ENCODE measurements around the gene PACSIN3.
A peak's percentile ranks its signal among the peaks of the same experiment; 100 is the strongest.

Gene PACSIN3

DNA sequence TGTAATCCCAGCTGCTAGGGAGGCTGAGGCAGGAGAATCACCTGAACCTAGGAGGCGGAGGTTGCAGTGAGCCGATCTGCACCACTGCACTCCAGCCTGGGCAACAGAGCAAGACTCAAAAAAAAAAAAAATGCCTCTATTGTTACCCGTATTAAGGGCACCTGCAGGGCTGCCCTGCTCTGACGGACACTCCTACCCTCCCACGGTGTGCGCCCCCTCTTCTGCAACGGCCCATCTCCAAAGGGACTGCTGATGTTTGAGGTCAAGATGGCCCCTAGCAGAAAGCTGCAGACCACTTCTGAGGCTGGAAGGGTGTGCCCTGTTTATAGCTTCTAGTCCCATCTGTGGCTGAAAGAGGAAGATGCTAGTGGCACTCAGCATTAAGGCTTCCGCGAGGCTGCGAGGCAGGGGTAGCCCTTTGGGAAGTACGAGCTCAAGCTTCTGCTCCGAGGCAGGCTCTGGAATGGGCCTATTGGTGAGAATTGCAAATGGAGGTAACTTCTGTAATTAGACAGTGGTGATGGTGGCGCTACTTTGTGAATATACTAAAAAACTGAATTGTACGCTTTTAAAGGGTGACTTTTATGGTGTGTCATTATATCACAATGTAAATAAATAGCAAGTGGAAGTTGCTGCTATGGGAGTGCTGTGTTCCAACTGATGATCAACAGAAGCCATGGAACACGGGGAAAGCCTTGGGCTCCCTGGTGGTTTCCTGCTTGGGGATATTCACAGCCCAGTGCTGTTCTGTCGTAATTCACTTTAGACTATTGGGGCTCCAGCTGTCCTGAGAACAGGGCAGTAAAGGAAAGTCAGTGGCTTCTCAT is 33.9 kb downstream of the PACSIN3 start:
- no peak for DNase-seq

DNA sequence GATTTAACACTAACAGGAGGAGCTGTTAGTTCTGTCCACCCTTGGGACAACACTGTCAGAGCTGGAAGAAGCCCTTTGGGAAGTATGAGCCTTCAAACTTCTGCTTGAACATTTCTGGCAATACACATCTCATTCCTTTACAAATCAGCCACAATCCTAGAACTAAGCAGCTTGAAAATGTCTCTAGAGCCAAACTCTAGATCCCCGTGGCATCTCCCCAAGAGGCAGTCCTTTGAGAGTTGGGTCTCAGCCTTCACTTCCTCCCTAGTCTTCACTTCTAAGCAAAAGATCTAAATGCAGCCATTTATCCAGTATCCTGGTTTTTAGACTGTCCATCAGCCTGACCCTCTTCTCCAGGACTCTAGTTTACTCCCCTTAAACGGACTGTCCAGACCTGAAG is 36.5 kb downstream of the PACSIN3 start:
- DNase-seq: no peak

DNA sequence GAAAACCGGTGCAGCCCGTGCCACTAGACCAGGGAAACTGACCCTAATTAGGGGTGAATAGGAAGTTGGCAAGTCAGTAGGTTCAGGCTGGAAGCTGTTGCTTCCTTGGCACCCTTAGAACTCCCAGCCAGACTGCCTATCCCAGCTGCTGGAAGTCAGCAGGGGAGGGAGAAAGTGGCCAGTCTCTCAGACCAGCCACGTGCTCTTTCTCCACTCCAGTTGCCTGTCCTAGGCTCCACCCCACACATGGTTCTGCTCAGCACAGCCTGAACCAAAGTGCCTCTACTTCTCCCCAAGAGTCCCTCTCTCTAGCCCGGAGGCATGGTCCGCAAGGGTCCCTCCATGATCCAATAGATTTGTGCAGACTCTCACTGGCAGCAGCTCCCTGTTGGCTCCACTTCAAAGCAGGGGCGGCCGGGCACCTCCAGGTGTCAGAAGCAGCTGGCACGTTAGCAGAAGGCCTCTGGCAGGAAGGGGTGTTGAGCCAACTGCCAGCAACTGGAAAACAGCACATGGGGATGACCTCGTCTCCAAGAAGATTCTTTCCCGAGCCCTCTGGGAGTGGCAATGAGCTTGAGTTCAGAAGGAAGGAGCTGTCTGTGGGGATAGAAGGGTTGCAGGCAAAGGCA is 37.2 kb downstream of the PACSIN3 start:
- no peak for DNase-seq

DNA sequence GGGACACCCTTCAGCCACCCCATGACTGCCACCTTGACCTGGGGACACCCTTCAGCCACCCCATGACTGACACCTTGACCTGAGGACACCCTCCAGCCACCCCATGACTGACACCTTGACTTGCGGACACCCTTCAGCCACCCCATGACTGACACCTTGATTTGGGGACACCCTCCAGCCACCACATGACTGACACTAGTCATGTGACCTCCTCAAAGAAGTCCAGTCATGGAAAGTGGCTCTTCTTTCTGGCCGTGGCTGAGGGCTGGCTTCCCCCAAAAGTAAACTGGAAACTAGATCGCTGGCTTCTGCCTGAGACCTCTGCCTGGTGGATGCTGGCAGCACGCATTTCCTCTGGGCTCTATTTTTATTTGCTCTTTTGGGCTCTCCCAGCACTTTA is 38.0 kb downstream of the PACSIN3 start:
- no peak for DNase-seq

DNA sequence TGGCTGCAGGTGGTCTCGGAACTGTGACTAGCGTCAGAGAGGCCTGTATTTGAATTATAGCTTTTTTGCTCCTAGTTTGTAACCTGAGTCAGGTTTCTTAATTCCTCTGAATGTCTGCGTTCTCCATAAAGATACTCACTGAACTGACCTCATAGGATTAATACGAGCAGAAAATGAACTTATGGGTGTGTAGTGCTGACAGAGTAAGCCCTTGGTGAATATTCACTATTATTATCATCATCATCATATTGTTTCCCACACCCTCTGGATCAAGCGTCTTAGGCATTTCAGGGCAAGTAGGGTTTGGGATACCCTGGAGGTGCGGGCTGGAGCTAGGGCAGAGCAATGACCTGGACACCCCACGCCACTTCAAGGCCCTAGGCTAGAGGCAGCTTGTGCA is 38.6 kb downstream of the PACSIN3 start:
- no peak for DNase-seq

DNA sequence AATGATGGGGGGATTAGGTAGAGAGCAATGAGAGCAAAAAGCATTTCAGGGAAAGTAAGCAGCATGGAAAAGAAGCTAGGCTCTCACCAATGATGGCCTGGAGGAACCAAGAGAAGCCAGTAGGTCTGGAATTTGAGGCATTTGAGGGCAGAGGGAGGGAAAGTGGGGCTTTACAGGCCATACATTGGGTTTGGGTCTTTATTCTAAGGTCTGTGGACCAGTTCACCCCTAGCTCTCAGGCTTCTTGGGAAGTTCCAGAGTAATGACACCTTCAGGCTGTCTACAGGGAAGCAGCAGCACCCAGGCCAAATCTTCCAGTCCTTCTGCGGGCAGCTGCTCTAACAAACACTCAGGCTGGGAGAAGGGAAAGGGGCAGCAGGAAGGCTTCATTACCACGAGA is 39.0 kb downstream of the PACSIN3 start:
- peak; percentile 77 for DNase-seq

DNA sequence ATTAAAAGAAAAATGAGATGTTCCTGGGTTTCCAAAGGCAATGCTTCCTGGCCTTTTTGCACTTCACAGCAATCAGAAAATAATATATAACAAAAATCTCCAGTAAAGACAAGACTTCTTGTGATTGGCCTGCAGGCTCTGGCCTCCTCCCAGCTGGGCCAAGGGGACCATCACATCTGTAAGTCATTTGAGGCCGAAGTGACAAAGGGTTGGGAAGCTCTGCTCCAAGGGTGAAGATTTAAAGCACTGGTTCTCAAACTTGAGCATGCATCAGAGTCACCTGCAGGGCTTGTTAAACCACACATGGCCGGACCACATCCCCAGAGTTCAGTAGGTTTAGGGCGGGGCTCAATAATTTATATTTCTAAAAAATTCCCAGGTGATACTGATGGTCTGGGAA is 41.7 kb downstream of the PACSIN3 start:
- DNase-seq: no peak

DNA sequence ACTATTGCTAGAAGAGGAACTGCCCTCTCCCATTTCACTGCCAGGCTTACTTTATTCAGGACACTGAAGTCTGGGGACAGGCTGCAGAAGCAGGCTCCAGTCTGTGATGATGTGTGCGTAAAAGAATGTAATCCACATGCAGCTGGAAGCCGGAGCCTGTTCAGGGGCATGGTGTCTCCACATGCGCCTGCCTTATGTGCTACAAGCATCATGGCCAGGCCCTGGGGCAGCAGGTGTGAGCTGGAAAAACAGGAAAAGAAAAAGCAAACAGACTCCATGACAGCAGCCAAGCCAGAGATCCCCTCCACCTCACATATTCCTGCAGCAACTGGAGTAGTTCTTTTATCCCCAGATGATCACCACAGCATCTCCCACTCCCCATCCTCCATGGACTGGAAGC is 42.9 kb downstream of the PACSIN3 start:
- DNase-seq: peak; percentile 98

DNA sequence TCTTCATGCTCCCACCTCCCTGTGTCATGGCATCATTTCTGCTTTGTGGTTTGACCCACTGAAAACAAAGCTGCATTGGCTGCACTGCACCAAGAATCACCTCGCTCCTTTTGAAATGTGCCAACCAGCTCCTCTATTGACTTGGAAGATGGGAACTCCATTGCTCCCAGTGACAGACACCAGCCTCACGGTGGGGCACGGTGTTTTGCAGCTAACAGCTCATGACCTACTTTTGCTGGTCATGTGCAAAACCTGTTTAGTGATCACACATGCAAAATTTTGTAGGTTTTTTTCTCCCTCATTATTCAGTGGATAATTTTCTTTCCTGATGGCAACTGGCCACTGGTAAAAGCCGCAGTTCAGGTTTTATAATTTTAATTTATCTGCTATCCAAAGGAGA is 46.4 kb downstream of the PACSIN3 start:
- no peak for DNase-seq

DNA sequence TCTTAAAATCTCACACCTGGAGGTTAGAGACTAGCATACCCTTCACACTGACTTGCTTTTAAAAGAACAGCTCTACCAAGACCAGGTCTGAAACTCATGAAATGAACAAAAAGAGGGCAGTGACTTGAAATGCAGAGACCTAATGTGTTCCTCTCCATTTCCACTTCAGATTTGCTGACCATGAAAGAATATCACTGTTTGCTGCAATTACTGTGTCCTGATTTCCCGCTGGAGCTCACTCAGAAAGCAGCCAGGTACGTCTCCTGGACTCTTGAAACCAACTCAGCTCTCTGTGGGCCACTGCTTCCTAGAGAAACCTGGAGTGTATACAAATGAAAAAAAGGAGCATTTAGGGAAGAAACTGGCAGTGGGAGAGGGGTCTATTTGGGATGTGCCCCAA is 48.8 kb downstream of the PACSIN3 start:
- no peak for DNase-seq

DNA sequence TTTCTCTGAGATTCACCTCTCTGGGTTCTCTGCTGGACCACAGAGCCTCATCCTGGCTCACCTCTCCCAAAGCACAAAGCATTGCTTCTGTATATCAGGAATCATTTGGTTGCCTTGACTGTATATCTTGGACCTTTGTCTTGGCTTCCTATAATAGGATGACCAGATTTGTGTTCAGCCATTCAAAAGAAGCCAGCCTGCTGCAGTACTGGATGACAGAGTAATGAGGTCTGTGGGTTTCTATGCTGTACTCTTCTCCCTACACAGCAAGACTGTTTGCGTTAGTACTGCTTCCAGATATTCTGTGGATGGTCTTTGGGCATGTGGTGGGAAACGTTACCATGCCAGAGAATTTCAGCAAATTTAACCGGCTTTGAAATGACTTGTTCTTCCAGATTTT is 49.3 kb downstream of the PACSIN3 start:
- no peak for DNase-seq

DNA sequence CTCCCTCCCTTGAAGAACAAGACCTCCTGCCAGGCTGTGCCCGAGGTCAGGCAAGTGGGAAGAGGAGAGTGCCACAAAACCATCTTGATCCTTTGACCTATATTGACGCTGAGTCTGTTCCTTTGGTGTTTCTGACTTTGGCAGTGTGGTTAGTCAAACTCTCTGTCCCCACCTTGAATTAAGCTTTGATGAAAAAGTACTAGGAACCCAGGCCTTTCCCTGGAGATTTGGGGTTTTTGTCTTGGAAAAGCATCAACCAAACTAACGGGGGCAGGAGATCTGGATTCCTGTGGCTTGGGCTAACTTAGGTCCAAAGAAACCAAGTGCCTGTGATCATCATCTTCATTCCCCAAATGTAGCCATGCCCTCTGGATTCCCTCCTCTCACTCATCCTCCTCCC is 49.9 kb downstream of the PACSIN3 start:
- no peak for DNase-seq

DNA sequence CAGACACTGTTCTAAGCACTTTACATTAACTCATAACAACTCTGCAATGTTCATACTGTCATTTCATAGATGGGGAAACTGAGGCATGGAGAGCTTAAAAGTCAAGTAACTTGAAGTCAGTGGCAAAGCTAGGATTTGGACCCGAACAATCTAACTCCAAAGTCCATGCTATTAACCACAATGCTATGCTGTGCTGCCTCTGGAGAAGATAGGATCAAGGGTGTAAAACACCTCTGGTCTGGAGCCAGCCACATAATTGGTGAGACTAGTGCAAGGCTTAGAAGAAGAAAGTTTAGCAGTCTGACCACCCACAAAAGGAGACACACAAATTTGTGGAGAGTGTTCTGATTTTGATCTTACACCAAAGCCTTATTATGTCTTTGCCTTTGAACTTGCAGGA is 53.3 kb downstream of the PACSIN3 start:
- no peak for DNase-seq

DNA sequence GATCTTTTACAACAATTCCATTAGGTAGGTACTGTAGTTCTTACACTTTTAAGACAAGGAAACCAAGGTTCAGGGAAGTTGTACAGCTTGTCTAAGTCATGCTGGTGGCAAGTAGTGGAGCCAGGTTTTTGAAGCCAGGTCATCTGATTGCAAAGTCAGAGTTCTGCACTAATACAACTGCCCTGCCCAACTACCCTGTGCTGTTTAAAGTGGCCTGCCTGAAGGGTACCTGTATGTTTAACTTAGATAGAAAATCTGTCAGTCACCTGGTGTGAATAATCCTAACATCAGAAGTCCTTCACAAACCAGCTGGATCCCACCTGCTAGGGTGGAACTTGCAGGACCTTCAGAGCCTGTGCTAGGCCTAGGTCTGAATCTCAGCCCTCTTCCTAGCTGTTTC is 53.7 kb downstream of the PACSIN3 start:
- DNase-seq: no peak

DNA sequence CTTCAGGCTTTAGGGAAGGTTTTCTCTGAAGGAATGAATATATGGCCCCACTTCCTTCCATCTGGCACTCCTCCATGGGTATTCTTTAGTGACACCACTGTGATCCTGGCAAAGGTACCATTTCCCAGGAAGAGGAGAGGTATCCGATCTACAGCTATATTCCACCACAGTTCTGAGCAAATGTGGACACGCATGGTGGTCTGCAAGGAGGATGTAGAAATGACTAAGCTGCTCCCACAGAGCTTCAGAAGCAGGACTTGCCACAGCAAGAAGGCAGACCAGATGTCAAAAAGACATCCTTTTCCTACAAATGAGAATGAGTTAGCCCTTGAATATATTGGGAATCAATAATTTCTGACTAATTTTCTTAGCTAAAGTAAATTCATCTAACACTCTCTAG is 55.1 kb downstream of the PACSIN3 start:
- no peak for DNase-seq

DNA sequence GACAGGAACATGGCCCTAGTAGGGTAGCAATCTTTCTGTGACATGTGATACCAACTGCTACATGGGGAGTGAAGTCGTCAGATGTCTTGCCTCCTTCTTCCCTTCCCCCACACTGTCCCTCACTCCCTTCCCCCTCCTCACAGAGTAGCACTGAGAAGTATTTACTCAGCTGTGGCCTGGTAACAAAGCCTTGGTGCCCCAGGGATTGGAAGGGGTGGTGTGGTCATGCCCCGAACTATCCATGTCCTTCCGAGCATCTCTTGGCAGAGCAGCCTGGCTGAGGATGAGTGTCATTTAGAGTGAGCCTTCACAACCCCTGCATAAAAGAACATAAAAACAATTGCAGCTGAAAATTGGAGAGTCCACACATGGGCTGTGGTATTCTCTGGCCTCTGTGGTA is 55.7 kb downstream of the PACSIN3 start:
- no peak for DNase-seq

All from islet precursor cell (in vitro differentiated cells).